Measurements from ENCODE around the gene CSKMT. TPM values are rescaled to one million over a fixed set of nuclear protein-coding genes. Genes with fewer than 3 reads are reported as not detected.
"Not testable (repeated sequence)": the region's sequence is repeated elsewhere in the genome, so short reads cannot be mapped to it uniquely, and the experiment has no call there.

Gene CSKMT
- total RNA-seq, 1 experiment from 2014 or later, result 9.8 TPM

DNA sequence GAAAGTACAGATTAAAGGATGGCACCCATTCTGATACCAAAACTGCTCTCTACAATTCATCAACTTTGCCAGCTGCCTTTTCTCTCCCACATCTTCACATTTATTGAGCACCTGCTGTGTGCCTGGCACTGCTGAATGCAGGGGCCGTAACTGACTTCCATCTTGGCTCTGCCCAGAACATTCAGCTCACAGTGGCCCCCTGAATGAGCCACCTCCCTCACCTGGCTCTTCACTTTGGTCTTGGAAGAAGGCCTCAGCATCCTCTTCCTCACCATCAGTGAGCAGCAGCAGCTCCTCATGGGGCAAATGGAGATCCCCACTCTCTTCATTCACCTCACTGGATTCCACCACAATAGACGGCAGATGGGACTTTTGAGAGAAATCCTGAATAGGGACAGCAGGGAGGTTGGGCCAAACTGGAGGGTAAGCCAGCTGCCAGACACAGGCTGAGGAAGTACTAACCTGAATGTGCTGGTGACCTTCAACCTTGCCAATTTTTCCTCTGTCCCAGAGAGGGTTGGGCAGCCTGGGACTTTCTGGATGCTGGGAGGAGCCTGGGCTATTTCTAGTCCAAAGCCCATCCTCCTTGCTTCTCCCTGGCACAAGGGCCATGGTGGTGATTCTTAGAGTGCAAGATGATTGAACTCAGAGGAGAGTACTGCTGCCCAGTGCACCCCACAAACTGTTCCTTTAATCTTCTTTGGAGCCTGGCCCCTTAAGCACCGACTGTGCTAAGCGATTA, 4.5 kb downstream of the CSKMT start:
- Histone ChIP-seq H3K36me3 (peaks cover 65% of the 10 kb centered on the region), H3K27ac (no peak overlapping the region), H3K27me3 (replicated peaks) (no peaks in the 10 kb centered on the region), H3K4me3 (no peak overlapping the region), H3K9me3 (replicated peaks) (no peaks in the 10 kb centered on the region; the same call in 1 of the 2 replicates), H3K4me1 (replicated peaks) (peaks cover 30% of the 10 kb centered on the region)
- no peak for DNase-seq (ENCODE audit: low read depth in 1 of 2, low spot score in 2 of 2)

- no peak for DNase-seq (ENCODE audit: low read depth in 1 of 2, low spot score in 2 of 2)
- no peaks in the 10 kb centered on the region for H3K27me3 ChIP-seq (replicated peaks)
- peaks cover 26% of the 10 kb centered on the region for H3K4me1 ChIP-seq (replicated peaks)
- H3K4me3 ChIP-seq, result peak overlapping the region; percentile 59
- peaks cover 67% of the 10 kb centered on the region for H3K36me3 ChIP-seq
- H3K27ac ChIP-seq, result peak overlapping the region; percentile 52
- no peaks in the 10 kb centered on the region for H3K9me3 ChIP-seq (replicated peaks)
These were observed 6.1 kb downstream of the CSKMT start for GRCh38 chr11:62671236-62671607.

DNA sequence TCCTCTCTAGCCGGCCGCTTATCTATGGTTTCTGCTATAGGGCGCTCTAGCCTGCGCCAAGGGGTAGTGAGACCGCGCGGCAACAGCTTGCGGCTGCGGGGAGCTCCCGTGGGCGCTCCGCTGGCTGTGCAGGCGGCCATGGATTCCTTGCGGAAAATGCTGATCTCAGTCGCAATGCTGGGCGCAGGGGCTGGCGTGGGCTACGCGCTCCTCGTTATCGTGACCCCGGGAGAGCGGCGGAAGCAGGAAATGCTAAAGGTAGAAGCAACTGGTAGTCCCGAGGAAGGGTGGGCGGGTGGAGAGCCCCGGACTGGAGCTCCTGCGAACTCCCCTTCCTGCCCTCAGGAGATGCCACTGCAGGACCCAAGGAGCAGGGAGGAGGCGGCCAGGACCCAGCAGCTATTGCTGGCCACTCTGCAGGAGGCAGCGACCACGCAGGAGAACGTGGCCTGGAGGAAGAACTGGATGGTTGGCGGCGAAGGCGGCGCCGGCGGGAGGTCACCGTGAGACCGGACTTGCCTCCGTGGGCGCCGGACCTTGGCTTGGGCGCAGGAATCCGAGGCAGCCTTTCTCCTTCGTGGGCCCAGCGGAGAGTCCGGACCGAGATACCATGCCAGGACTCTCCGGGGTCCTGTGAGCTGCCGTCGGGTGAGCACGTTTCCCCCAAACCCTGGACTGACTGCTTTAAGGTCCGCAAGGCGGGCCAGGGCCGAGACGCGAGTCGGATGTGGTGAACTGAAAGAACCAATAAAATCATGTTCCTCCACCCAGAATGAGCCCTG, 6.7 kb downstream of the CSKMT start, which contains the start of the genes LBHD1 and UQCC3:
LBHD1 (minus strand) TSS at position 660 of the 782 bp plus-strand sequence. CDS start 2,236 bp downstream, outside the sequence.
UQCC3 (plus strand) TSS at position 66 of the 782 bp plus-strand sequence; CDS start at position 139, 73 bp downstream.
- Histone ChIP-seq H3K27me3 (replicated peaks) (no peaks in the 10 kb centered on the region), H3K4me1 (replicated peaks) (peaks cover 20% of the 10 kb centered on the region), H3K27ac (peak within 1 kb of the TSS; percentile 52), H3K36me3 (peaks cover 67% of the 10 kb centered on the region), H3K9me3 (replicated peaks) (no peaks in the 10 kb centered on the region), H3K4me3 (peak within 1 kb of the TSS; percentile 59)
- DNase-seq (ENCODE audit: low read depth in 1 of 2, low spot score in 2 of 2), result peak; percentile 90 to 95

GRCh38 chr11:62673196-62673525, 8.0 kb downstream of the CSKMT start:
- H3K4me1 ChIP-seq (replicated peaks), result peaks cover 21% of the 10 kb centered on the region
- no peaks in the 10 kb centered on the region for H3K27me3 ChIP-seq (replicated peaks)
- no peaks in the 10 kb centered on the region for H3K9me3 ChIP-seq (replicated peaks)
- no peak overlapping the region for H3K27ac ChIP-seq
- no peak for DNase-seq (ENCODE audit: low read depth in 1 of 2, low spot score in 2 of 2)
- no peak overlapping the region for H3K4me3 ChIP-seq
- peaks cover 67% of the 10 kb centered on the region for H3K36me3 ChIP-seq

DNA sequence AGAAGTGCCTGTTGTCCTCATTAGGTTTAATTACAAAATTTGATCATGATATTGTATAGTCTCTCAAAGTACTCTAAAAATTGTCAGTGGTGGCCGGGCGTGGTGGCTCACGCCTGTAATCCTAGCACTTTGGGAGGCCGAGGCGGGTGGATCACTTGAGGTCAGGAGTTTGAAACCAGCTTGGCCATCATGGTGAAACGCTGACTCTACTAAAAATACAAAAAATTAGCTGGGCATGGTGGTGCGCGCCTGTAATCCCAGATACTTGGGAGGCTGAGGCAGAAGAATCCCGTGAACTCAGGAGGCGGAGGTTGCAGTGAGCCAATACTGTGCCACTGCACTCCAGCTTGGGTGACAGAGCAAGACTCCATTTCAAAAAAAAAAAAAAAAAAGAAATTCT, 10.3 kb downstream of the CSKMT start:
- not testable (repeated sequence) for H3K27ac ChIP-seq
- peaks cover 64% of the 10 kb centered on the region for H3K36me3 ChIP-seq

GRCh38 chr11:62676698-62677097, 11.6 kb downstream of the CSKMT start:
- peaks cover 62% of the 10 kb centered on the region for H3K36me3 ChIP-seq
- H3K4me1 ChIP-seq (replicated peaks), result peaks cover 27% of the 10 kb centered on the region
- H3K27me3 ChIP-seq (replicated peaks), result no peaks in the 10 kb centered on the region
- no peak for DNase-seq (ENCODE audit: low read depth in 1 of 2, low spot score in 2 of 2)
- H3K9me3 ChIP-seq (replicated peaks), result no peaks in the 10 kb centered on the region
- no peak overlapping the region for H3K4me3 ChIP-seq
- no peak overlapping the region for H3K27ac ChIP-seq

More for the DNA sequence above, 10.3 kb downstream of the CSKMT start:
- not testable (repeated sequence) for H3K27me3 ChIP-seq (replicated peaks); DNase-seq (ENCODE audit: low read depth in 1 of 2, low spot score in 2 of 2); H3K9me3 ChIP-seq (replicated peaks); H3K4me3 ChIP-seq
- H3K4me1 ChIP-seq (replicated peaks), result peaks cover 28% of the 10 kb centered on the region

DNA sequence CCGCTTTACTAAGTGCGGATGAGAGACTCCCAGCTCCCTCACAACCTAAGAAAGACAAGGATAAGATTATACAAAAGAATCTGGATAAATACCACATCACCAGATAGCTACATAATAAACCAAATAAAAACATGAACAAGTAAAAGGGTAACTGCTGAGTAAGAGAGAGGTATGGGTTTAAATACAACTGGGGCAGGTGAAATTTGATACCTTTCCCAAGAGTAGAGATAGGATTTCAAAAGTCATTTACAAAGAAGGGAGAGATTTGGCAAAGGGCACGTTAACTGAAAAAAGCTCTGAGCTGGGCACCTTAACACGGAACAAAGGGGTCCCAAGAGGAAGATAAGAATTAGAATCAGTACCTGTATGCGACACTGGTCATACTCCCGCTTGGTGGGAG, 12.0 kb downstream of the CSKMT start:
- Histone ChIP-seq H3K4me3 (no peak overlapping the region), H3K36me3 (peaks cover 58% of the 10 kb centered on the region), H3K27me3 (replicated peaks) (no peaks in the 10 kb centered on the region), H3K4me1 (replicated peaks) (peaks cover 27% of the 10 kb centered on the region), H3K27ac (no peak overlapping the region), H3K9me3 (replicated peaks) (no peaks in the 10 kb centered on the region)
- DNase-seq (ENCODE audit: low read depth in 1 of 2, low spot score in 2 of 2), result no peak

DNA sequence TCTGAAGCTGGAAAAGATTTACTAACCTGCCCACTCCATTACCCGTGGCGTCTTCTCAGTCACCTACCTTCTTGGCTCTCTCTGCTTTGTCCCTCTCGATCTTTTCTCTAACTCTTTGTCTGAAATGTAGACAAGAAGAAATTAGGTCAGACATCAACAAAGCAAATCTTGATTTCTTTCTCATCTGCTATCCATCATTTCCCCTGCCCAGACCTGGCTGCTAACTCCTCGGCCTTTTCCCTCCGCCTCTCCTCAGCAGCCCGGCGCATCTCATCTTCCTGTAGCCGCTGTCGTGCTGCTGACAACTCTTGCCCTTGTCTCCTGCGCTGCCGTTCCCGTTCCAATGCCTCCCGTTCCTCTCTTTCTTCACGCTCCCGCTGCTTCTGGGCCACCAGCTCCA, 12.6 kb downstream of the CSKMT start:
- no peak overlapping the region for H3K27ac ChIP-seq
- peak overlapping the region; percentile 90; the same call in 1 of the 2 replicates for H3K4me3 ChIP-seq
- peaks cover 24% of the 10 kb centered on the region for H3K4me1 ChIP-seq (replicated peaks)
- no peaks in the 10 kb centered on the region for H3K9me3 ChIP-seq (replicated peaks)
- peaks cover 54% of the 10 kb centered on the region for H3K36me3 ChIP-seq
- no peak for DNase-seq (ENCODE audit: low read depth in 1 of 2, low spot score in 2 of 2)
- H3K27me3 ChIP-seq (replicated peaks), result no peaks in the 10 kb centered on the region

DNA sequence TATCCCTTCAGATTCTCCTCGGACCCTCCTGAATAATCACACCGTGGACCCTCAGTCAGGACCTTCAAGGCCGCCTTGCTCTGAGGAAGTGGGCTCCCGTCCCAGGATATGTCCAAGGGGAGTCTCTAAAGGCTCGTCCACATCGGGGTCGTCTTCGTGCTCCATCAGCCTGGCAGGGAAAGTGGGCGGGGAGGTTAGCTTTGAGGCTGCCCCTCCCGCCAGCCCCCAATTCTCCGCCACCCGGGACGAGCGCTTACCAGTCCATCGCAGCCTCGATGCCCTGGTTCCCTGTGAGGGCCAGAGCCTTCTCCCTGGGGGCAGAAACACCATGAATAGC, 13.3 kb downstream of the CSKMT start:
- no peaks in the 10 kb centered on the region for H3K27me3 ChIP-seq (replicated peaks)
- H3K9me3 ChIP-seq (replicated peaks), result no peaks in the 10 kb centered on the region
- peaks cover 20% of the 10 kb centered on the region for H3K4me1 ChIP-seq (replicated peaks)
- H3K4me3 ChIP-seq, result peak overlapping the region; percentile 90
- DNase-seq (ENCODE audit: low read depth in 1 of 2, low spot score in 2 of 2), result no peak
- peak overlapping the region; percentile 59 for H3K27ac ChIP-seq
- H3K36me3 ChIP-seq, result peaks cover 48% of the 10 kb centered on the region

DNA sequence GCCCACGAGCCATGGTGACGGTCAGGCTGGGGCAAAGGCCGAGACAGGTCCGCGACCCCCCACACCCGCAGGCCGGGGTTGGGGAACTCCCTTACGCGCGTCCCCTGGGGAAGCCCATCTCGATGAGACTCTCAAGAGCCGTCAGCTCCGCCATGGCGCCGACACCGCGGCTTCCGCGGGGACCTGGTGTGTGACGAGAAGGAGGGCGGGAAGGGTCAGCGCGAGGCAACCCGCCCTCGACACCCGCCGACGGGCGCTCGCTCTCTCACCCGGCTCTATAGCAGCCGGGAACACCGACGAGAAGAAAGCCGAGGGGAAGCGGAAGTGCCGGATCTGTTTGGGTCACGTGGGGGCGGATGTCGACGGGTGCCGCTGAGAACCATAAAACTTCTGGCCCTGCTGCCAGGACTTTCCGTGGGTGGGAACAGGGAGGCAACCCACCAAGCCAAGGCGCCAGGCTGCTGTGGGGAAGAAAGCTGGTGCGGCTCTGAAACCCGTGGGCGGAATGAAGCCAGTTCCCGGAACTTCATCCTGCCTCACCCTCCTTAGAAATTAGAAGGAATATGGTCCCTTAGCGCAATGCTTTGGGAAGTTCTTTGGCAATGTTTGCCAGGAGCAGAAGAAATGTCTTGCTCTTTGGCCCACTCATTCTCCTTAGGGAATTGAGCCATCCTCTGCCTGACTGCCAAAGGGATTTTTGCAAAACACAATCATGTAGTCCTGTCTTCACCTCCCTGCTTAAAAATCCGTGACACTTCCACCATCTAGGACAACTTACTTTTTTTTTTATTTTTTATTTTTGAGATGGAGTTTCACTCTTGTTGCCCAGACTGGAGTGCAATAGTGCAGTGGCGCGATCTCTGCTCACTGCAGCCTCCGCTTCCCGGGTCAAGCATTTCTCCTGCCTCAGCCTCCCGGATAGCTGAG, 13.9 kb downstream of the CSKMT start, which contains the start of gene UBXN1:
UBXN1 (minus strand) TSS at position 304 of the 927 bp plus-strand sequence; CDS start at position 154, 150 bp downstream.
- DNase-seq (ENCODE audit: low read depth in 1 of 2, low spot score in 2 of 2), result peak; percentile 88 to 94
- H3K36me3 ChIP-seq, result peaks cover 41% of the 10 kb centered on the region
- peak within 1 kb of the TSS; percentile 90 for H3K4me3 ChIP-seq
- H3K4me1 ChIP-seq (replicated peaks), result peaks cover 20% of the 10 kb centered on the region
- peak within 1 kb of the TSS; percentile 59 for H3K27ac ChIP-seq
- H3K9me3 ChIP-seq (replicated peaks), result no peaks in the 10 kb centered on the region
- H3K27me3 ChIP-seq (replicated peaks), result no peaks in the 10 kb centered on the region

GRCh38 chr11:62680825-62681240, 15.7 kb downstream of the CSKMT start:
- no peaks in the 10 kb centered on the region for H3K9me3 ChIP-seq (replicated peaks)

DNA sequence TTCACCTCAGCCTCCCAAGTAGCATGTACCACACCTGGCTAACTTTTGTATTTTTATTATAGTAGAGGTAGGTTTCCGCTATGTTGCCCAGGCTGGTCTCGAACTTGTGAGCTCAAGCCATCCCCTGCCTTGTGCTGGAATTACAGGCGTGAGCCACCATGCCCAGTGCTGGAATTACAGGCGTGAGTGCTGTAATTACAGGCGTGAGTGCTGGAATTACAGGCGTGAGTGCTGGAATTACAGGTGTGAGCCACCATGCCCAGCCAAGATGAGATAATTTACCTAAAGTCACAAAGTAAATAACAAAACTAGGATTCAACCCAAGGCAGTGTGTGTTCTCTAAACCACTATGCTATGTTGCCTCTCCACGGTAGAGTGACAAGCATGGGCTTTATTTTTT, 17.4 kb downstream of the CSKMT start:
- Histone ChIP-seq H3K27ac (no peak overlapping the region), H3K9me3 (replicated peaks) (no peaks in the 10 kb centered on the region), H3K4me3 (no peak overlapping the region), H3K4me1 (replicated peaks) (peaks cover 20% of the 10 kb centered on the region), H3K27me3 (replicated peaks) (no peaks in the 10 kb centered on the region), H3K36me3 (peaks cover 11% of the 10 kb centered on the region)
- DNase-seq (ENCODE audit: low read depth in 1 of 2, low spot score in 2 of 2), result no peak

More at GRCh38 chr11:62680825-62681240, 15.7 kb downstream of the CSKMT start:
- Histone ChIP-seq H3K4me3 (no peak overlapping the region), H3K27me3 (replicated peaks) (no peaks in the 10 kb centered on the region), H3K4me1 (replicated peaks) (peaks cover 20% of the 10 kb centered on the region), H3K27ac (no peak overlapping the region; the same call in 1 of the 2 replicates), H3K36me3 (peaks cover 27% of the 10 kb centered on the region)
- peak; percentile 54 to 68 for DNase-seq (ENCODE audit: low read depth in 1 of 2, low spot score in 2 of 2)
